Duodenal mucosa (tissue), 2 donors: Measurements from ENCODE around the gene VEPH1.

Experiments
- H3K27ac ChIP-seq: one replicate; pipeline ENCODE4 v1.7.0; 2013; ENCODE audit warnings: low read depth, low read length
- H3K27me3 ChIP-seq, 2 donors: one replicate each; pipeline ENCODE4 v1.7.0; 2013; ENCODE audit warnings: low read length in 2 of 2, control low read depth in 1 of 2; ENCODE audit not compliant: insufficient read depth in 2 of 2, control insufficient read depth in 1 of 2
- H3K36me3 ChIP-seq, 2 donors: one replicate each; pipeline ENCODE4 v1.7.0; 2013; ENCODE audit warnings: low read length in 2 of 2, control low read depth in 1 of 2; ENCODE audit not compliant: insufficient read depth in 2 of 2, control insufficient read depth in 1 of 2
- H3K4me1 ChIP-seq, 2 donors: one replicate each; pipeline ENCODE4 v1.7.0; 2013; ENCODE audit warnings: low read length in 2 of 2, control low read depth in 1 of 2; ENCODE audit not compliant: insufficient read depth in 2 of 2, control insufficient read depth in 1 of 2
- H3K4me3 ChIP-seq, 2 donors: one replicate each; pipeline ENCODE4 v1.7.0; 2013; ENCODE audit warnings: low read length in 2 of 2, low read depth in 1 of 2
- H3K9ac ChIP-seq, 2 donors: one replicate each; pipeline ENCODE4 v1.7.0; 2013; ENCODE audit warnings: low read length in 2 of 2, low read depth in 1 of 2
- H3K9me3 ChIP-seq, 2 donors: one replicate each; pipeline ENCODE4 v1.7.0; 2013; ENCODE audit warnings: low read length in 2 of 2, control low read depth in 1 of 2; ENCODE audit not compliant: control insufficient read depth in 1 of 2

VEPH1 gene

GRCh38 chr3:157460253-157460652, 43.0 kb downstream of the VEPH1 start:
- no peaks in the 10 kb centered on the region for H3K27me3 ChIP-seq
- no peaks in the 10 kb centered on the region for H3K4me1 ChIP-seq
- no peaks in the 10 kb centered on the region for H3K36me3 ChIP-seq
- H3K4me3 ChIP-seq, result no peak overlapping the region
- no peaks in the 10 kb centered on the region for H3K9me3 ChIP-seq
- H3K9ac ChIP-seq, result no peak overlapping the region
- no peak overlapping the region for H3K27ac ChIP-seq

GRCh38 chr3:157459706-157460105, 43.5 kb downstream of the VEPH1 start:
- Histone ChIP-seq H3K4me1 (no peaks in the 10 kb centered on the region), H3K27ac (no peak overlapping the region), H3K9ac (no peak overlapping the region), H3K36me3 (no peaks in the 10 kb centered on the region), H3K27me3 (no peaks in the 10 kb centered on the region), H3K4me3 (no peak overlapping the region), H3K9me3 (no peaks in the 10 kb centered on the region)

GRCh38 chr3:157453824-157454223, 49.4 kb downstream of the VEPH1 start:
- Histone ChIP-seq H3K9ac (no peak overlapping the region), H3K4me1 (peaks cover 0 to 3% of the 10 kb centered on the region in 2 donors), H3K36me3 (no peaks in the 10 kb centered on the region), H3K27me3 (no peaks in the 10 kb centered on the region), H3K27ac (no peak overlapping the region), H3K9me3 (no peaks in the 10 kb centered on the region), H3K4me3 (no peak overlapping the region)

- Histone ChIP-seq H3K9me3 (no peaks in the 10 kb centered on the region), H3K4me3 (no peak overlapping the region)
Observed at GRCh38 chr3:157452097-157452496, 51.1 kb downstream of the VEPH1 start.

GRCh38 chr3:157447026-157447694, 56.1 kb downstream of the VEPH1 start:
- Histone ChIP-seq H3K4me3 (no peak overlapping the region), H3K4me1 (no peaks in the 10 kb centered on the region), H3K9ac (no peak overlapping the region), H3K27ac (no peak overlapping the region), H3K27me3 (no peaks in the 10 kb centered on the region), H3K9me3 (no peaks in the 10 kb centered on the region), H3K36me3 (no peaks in the 10 kb centered on the region)

More at GRCh38 chr3:157452097-157452496, 51.1 kb downstream of the VEPH1 start:
- Histone ChIP-seq H3K27ac (no peak overlapping the region), H3K27me3 (no peaks in the 10 kb centered on the region), H3K9ac (no peak overlapping the region), H3K4me1 (peaks cover 0 to 3% of the 10 kb centered on the region in 2 donors), H3K36me3 (no peaks in the 10 kb centered on the region)

- no peaks in the 10 kb centered on the region for H3K27me3 ChIP-seq
- H3K36me3 ChIP-seq, result no peaks in the 10 kb centered on the region
- H3K9ac ChIP-seq, result no peak overlapping the region
- no peak overlapping the region for H3K4me3 ChIP-seq
- H3K4me1 ChIP-seq, result no peaks in the 10 kb centered on the region
- H3K9me3 ChIP-seq, result no peaks in the 10 kb centered on the region
- no peak overlapping the region for H3K27ac ChIP-seq
Observed at GRCh38 chr3:157445857-157446256, 57.4 kb downstream of the VEPH1 start.

GRCh38 chr3:157444797-157445184, 58.4 kb downstream of the VEPH1 start:
- Histone ChIP-seq H3K27ac (no peak overlapping the region), H3K4me1 (no peaks in the 10 kb centered on the region), H3K9me3 (no peaks in the 10 kb centered on the region), H3K4me3 (no peak overlapping the region), H3K27me3 (no peaks in the 10 kb centered on the region), H3K9ac (no peak overlapping the region), H3K36me3 (no peaks in the 10 kb centered on the region)

- Histone ChIP-seq H3K4me1 (no peaks in the 10 kb centered on the region), H3K9ac (no peak overlapping the region), H3K27me3 (peaks cover 0 to 2% of the 10 kb centered on the region in 2 donors), H3K9me3 (no peaks in the 10 kb centered on the region), H3K4me3 (no peak overlapping the region), H3K36me3 (no peaks in the 10 kb centered on the region), H3K27ac (no peak overlapping the region)
Observed at GRCh38 chr3:157443905-157444796, 59.1 kb downstream of the VEPH1 start.

- Histone ChIP-seq H3K9ac (no peak overlapping the region), H3K36me3 (no peaks in the 10 kb centered on the region), H3K4me1 (no peaks in the 10 kb centered on the region), H3K4me3 (no peak overlapping the region), H3K27me3 (peaks cover 7 to 14% of the 10 kb centered on the region in 2 donors), H3K27ac (no peak overlapping the region), H3K9me3 (no peaks in the 10 kb centered on the region)
Observed at GRCh38 chr3:157442729-157443128, 60.5 kb downstream of the VEPH1 start.

- H3K27me3 ChIP-seq, result peaks cover 11 to 21% of the 10 kb centered on the region in 2 donors
- no peak overlapping the region for H3K4me3 ChIP-seq
- no peaks in the 10 kb centered on the region for H3K4me1 ChIP-seq
- no peaks in the 10 kb centered on the region for H3K9me3 ChIP-seq
- no peaks in the 10 kb centered on the region for H3K36me3 ChIP-seq
- H3K9ac ChIP-seq, result no peak overlapping the region
- H3K27ac ChIP-seq, result no peak overlapping the region
Observed at GRCh38 chr3:157441102-157441624, 62.1 kb downstream of the VEPH1 start.
